ENCODE data around the gene FRMD3.

FRMD3 gene

DNA sequence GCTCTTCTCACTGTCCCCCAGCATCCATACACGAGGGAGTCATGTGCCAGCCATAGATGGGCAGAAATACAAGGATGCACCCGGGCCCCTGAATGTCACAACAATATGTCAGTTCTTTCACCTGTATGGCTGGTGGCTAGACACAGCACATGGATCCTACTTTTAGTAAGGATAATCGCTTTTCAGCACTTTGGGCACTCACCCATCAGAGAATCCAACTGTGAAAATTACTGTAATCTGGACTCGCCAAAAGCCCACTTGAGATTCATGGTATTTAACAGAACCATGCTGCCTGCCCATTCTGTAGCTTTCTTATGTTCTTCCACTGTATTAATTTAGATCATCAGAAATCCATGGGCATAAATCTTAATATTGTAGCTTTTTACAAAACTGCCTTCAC lies 124.8 kb downstream of the FRMD3 start:
- H3K4me1 ChIP-seq (ENCODE audit: control insufficient read depth, insufficient read depth, low read length, poor library complexity, severe bottlenecking): no peaks in the 10 kb centered on the region
- no peaks in the 10 kb centered on the region for H3K36me3 ChIP-seq (ENCODE audit: control insufficient read depth, insufficient read depth, low read length)
- H3K27ac ChIP-seq (ENCODE audit: insufficient read depth, low read length, poor library complexity, severe bottlenecking): no peak overlapping the region
- no peak overlapping the region for H3K4me3 ChIP-seq (ENCODE audit: insufficient read depth, low read depth, low read length, poor library complexity, severe bottlenecking)
- no peaks in the 10 kb centered on the region for H3K9me3 ChIP-seq (ENCODE audit: control insufficient read depth, low read length)
- no peaks in the 10 kb centered on the region for H3K27me3 ChIP-seq (replicated peaks; ENCODE audit: control insufficient read depth, insufficient read depth, low read length, poor library complexity, severe bottlenecking)
- no peak for DNase-seq

DNA sequence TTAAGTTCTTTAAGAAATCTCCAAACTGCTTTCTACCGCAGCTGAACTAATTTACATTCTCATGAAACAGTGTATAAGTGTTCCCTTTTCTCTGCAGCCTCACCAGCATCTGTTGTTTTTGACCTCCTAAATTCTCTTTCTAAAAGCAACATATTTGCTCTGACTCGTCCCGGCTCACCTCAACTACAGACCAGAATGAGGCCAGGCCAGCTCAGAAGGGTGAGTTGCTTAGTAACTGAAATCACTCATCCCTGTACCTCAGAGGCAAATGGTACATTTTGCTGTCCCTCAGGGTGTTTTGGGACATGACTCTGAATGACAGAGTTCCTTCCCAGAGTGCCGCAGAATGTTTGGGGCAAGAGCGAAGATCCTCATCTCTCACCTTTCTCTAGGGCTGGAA lies 127.5 kb downstream of the FRMD3 start:
- no peak overlapping the region for H3K4me3 ChIP-seq (ENCODE audit: insufficient read depth, low read depth, low read length, poor library complexity, severe bottlenecking)
- no peaks in the 10 kb centered on the region for H3K9me3 ChIP-seq (ENCODE audit: control insufficient read depth, low read length)
- no peak for DNase-seq
- no peaks in the 10 kb centered on the region for H3K36me3 ChIP-seq (ENCODE audit: control insufficient read depth, insufficient read depth, low read length)
- no peaks in the 10 kb centered on the region for H3K4me1 ChIP-seq (ENCODE audit: control insufficient read depth, insufficient read depth, low read length, poor library complexity, severe bottlenecking)
- H3K27ac ChIP-seq (ENCODE audit: insufficient read depth, low read length, poor library complexity, severe bottlenecking): no peak overlapping the region
- H3K27me3 ChIP-seq (replicated peaks; ENCODE audit: control insufficient read depth, insufficient read depth, low read length, poor library complexity, severe bottlenecking): no peaks in the 10 kb centered on the region

DNA sequence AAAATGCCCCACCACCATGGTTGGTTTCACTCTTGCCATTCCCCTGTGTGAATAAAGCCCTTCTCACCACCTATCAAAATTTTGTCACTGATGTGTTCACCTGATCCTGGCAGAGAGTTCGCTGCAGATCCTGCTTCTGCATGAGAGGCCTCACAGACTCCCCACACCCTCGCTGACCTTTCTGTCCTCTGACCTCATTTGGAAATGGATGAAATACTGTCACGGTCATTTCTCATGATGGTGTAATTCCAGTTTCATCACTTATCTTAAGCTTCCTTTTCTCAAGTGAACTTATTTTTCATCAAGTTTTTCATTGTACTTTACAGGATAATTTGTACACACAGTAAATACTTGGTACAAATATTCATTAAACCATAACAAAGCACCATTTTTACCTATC lies 131.3 kb downstream of the FRMD3 start:
- no peak for DNase-seq
- no peak overlapping the region for H3K4me3 ChIP-seq (ENCODE audit: insufficient read depth, low read depth, low read length, poor library complexity, severe bottlenecking)

DNA sequence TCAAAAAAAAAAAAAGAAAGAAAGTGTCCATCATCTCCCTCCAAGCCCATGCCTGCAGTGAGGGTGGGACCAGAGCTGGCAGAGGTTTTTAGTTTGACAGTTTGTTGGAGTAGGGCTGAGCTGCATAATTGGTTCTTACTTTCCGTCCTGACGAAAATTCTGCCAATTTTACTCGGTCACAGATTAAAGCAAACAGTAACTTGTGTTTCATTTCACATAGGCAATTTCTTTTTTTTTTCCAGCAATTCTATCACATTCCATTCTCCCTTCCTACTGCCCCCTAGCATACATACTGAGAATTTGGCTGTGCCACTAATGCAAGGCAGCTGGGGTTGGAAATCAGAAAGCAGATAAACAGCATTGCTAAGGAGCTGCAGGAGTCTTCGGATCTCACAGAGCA lies 132.4 kb downstream of the FRMD3 start:
- H3K27me3 ChIP-seq (replicated peaks; ENCODE audit: control insufficient read depth, insufficient read depth, low read length, poor library complexity, severe bottlenecking): no peaks in the 10 kb centered on the region
- H3K36me3 ChIP-seq (ENCODE audit: control insufficient read depth, insufficient read depth, low read length): no peaks in the 10 kb centered on the region
- no peaks in the 10 kb centered on the region for H3K9me3 ChIP-seq (ENCODE audit: control insufficient read depth, low read length)
- H3K4me3 ChIP-seq (ENCODE audit: insufficient read depth, low read depth, low read length, poor library complexity, severe bottlenecking): no peak overlapping the region
- no peak for DNase-seq
- H3K4me1 ChIP-seq (ENCODE audit: control insufficient read depth, insufficient read depth, low read length, poor library complexity, severe bottlenecking): no peaks in the 10 kb centered on the region
- H3K27ac ChIP-seq (ENCODE audit: insufficient read depth, low read length, poor library complexity, severe bottlenecking): no peak overlapping the region

More for the DNA sequence above, 131.3 kb downstream of the FRMD3 start:
- H3K36me3 ChIP-seq (ENCODE audit: control insufficient read depth, insufficient read depth, low read length): no peaks in the 10 kb centered on the region
- no peaks in the 10 kb centered on the region for H3K9me3 ChIP-seq (ENCODE audit: control insufficient read depth, low read length)
- H3K27me3 ChIP-seq (replicated peaks; ENCODE audit: control insufficient read depth, insufficient read depth, low read length, poor library complexity, severe bottlenecking): no peaks in the 10 kb centered on the region
- no peak overlapping the region for H3K27ac ChIP-seq (ENCODE audit: insufficient read depth, low read length, poor library complexity, severe bottlenecking)
- H3K4me1 ChIP-seq (ENCODE audit: control insufficient read depth, insufficient read depth, low read length, poor library complexity, severe bottlenecking): no peaks in the 10 kb centered on the region

DNA sequence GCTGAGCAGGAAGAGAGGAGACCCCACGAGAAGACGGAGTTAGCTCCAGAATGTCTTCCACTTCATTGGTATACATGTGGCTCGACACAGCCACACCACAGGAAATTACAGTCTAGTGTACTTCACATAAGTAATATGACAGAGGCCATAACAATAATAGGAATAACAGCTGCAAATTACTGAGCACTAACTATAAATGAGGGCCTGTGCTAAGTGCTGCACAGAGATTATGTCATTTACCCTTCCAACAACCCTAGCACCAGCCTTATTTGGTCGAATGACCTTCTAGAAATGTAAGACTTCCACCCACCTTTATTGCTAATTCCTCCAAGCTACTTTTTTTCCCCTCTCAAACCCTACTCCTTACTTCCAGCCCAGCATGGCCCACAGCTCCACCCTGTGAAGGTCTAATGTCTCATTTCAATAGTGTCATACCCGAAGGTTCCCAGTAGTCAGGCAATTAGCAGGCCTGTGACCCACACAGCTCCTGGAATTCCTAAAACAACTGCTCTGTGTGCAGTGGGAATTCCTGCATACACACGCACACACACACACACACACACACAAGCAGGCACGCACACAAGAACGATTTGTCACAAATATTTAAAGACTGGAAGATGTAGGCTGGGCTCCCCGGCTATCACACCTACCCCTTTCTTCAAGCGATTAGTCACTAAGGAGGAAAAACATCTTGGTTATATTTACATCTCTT lies 134.5 kb downstream of the FRMD3 start:
- no peaks in the 10 kb centered on the region for H3K36me3 ChIP-seq (ENCODE audit: control insufficient read depth, insufficient read depth, low read length)
- no peaks in the 10 kb centered on the region for H3K27me3 ChIP-seq (replicated peaks; ENCODE audit: control insufficient read depth, insufficient read depth, low read length, poor library complexity, severe bottlenecking)
- H3K9me3 ChIP-seq (ENCODE audit: control insufficient read depth, low read length): no peaks in the 10 kb centered on the region
- H3K4me1 ChIP-seq (ENCODE audit: control insufficient read depth, insufficient read depth, low read length, poor library complexity, severe bottlenecking): no peaks in the 10 kb centered on the region
- no peak overlapping the region for H3K27ac ChIP-seq (ENCODE audit: insufficient read depth, low read length, poor library complexity, severe bottlenecking)
- no peak overlapping the region for H3K4me3 ChIP-seq (ENCODE audit: insufficient read depth, low read depth, low read length, poor library complexity, severe bottlenecking)
- DNase-seq: no peak

DNA sequence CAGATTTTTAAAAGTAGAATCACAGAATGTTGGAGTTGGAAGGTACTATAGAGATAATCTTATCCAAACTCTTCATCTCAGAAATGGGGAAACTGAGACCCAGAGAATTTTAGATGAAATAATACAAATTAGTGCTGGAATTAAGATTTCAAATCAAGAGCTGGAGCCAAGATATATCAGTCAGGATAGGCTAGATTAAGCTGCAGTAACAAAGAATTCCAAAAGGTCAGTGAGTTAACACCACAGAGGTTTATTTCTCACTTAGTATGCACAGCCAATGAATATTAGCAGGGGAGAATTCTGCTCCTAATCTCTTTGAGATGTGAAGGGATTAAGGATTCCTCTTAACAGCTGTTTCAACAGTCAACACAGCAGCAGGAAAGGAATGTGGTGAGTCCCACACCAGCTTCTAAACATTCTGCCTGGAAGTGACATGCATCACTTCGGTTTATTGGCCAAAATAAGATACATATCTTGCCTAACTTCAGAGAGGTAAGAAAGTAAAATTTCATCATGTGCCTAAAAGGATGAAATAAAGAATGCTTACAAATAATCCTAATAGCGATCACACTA lies 136.8 kb downstream of the FRMD3 start:
- DNase-seq: no peak
- H3K4me1 ChIP-seq (ENCODE audit: control insufficient read depth, insufficient read depth, low read length, poor library complexity, severe bottlenecking): no peaks in the 10 kb centered on the region

DNA sequence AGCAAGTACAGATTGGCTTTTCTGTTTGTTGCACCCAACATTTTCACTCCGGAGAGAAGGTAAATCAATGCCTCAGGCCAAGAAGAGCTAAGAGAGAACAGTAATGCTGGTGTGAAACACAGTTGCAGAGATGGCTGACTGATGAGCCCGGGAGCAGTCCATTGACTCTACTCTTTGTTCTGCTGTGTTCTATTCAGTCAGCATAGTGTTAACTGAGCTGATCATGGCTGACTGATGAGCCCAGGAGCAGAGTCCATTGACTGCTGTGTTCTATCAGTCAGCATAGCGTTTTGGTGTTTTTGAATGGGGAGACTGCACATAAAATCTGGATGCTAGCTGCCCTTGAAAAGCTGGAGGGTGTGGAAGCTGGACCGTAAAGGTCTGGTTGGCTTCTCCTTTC lies 141.4 kb downstream of the FRMD3 start:
- Histone ChIP-seq H3K36me3 (ENCODE audit: control insufficient read depth, insufficient read depth, low read length) (no peaks in the 10 kb centered on the region), H3K4me1 (ENCODE audit: control insufficient read depth, insufficient read depth, low read length, poor library complexity, severe bottlenecking) (no peaks in the 10 kb centered on the region), H3K27me3 (replicated peaks; ENCODE audit: control insufficient read depth, insufficient read depth, low read length, poor library complexity, severe bottlenecking) (no peaks in the 10 kb centered on the region), H3K27ac (ENCODE audit: insufficient read depth, low read length, poor library complexity, severe bottlenecking) (no peak overlapping the region), H3K4me3 (ENCODE audit: insufficient read depth, low read depth, low read length, poor library complexity, severe bottlenecking) (no peak overlapping the region), H3K9me3 (ENCODE audit: control insufficient read depth, low read length) (no peaks in the 10 kb centered on the region)
- DNase-seq: no peak

More for the DNA sequence above, 136.8 kb downstream of the FRMD3 start:
- H3K27ac ChIP-seq (ENCODE audit: insufficient read depth, low read length, poor library complexity, severe bottlenecking): no peak overlapping the region
- H3K36me3 ChIP-seq (ENCODE audit: control insufficient read depth, insufficient read depth, low read length): no peaks in the 10 kb centered on the region
- no peaks in the 10 kb centered on the region for H3K9me3 ChIP-seq (ENCODE audit: control insufficient read depth, low read length)
- no peaks in the 10 kb centered on the region for H3K27me3 ChIP-seq (replicated peaks; ENCODE audit: control insufficient read depth, insufficient read depth, low read length, poor library complexity, severe bottlenecking)
- H3K4me3 ChIP-seq (ENCODE audit: insufficient read depth, low read depth, low read length, poor library complexity, severe bottlenecking): no peak overlapping the region

DNA sequence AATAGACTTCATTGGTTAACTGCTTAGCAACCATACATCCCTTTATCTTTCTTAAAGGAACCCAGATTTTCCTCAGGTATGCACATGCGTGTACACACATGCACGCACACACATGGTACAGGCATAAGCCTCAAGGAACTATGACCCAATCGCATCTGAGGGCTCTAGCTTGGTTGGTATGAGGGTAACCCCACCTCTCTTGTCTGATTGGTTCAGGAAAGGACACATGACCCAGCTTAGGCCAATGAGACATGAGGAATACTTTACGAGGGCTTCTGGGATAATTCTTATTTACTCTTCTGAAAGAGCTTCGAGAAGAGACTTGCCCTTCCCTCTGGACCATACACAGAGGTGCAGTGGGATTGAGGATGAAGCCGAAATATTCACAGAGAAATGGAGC lies 141.9 kb downstream of the FRMD3 start:
- H3K4me3 ChIP-seq (ENCODE audit: insufficient read depth, low read depth, low read length, poor library complexity, severe bottlenecking): no peak overlapping the region
- H3K27me3 ChIP-seq (replicated peaks; ENCODE audit: control insufficient read depth, insufficient read depth, low read length, poor library complexity, severe bottlenecking): no peaks in the 10 kb centered on the region
- no peak overlapping the region for H3K27ac ChIP-seq (ENCODE audit: insufficient read depth, low read length, poor library complexity, severe bottlenecking)
- H3K9me3 ChIP-seq (ENCODE audit: control insufficient read depth, low read length): no peaks in the 10 kb centered on the region
- DNase-seq: no peak
- H3K36me3 ChIP-seq (ENCODE audit: control insufficient read depth, insufficient read depth, low read length): no peaks in the 10 kb centered on the region
- no peaks in the 10 kb centered on the region for H3K4me1 ChIP-seq (ENCODE audit: control insufficient read depth, insufficient read depth, low read length, poor library complexity, severe bottlenecking)

DNA sequence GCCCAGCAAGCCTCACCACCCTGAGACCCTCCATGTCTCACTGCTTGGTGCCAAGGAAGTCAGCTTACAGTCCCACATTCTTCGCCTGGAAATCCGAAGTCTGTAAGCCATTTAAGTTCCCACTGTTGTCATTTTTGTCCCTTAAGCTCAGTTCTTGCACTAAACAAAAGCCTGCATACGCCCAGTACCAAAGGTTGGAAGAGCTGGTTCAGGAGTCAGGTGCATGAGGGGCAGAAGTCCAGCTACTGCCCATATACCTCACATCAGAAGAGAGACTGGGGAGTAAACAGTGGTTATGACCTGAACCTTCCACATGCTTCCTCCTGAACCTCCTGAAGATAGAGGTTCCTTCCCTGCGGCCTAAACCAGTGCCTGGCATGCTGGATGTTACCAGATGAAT lies 146.0 kb downstream of the FRMD3 start:
- Histone ChIP-seq H3K4me3 (ENCODE audit: insufficient read depth, low read depth, low read length, poor library complexity, severe bottlenecking) (no peak overlapping the region), H3K27ac (ENCODE audit: insufficient read depth, low read length, poor library complexity, severe bottlenecking) (no peak overlapping the region)

DNA sequence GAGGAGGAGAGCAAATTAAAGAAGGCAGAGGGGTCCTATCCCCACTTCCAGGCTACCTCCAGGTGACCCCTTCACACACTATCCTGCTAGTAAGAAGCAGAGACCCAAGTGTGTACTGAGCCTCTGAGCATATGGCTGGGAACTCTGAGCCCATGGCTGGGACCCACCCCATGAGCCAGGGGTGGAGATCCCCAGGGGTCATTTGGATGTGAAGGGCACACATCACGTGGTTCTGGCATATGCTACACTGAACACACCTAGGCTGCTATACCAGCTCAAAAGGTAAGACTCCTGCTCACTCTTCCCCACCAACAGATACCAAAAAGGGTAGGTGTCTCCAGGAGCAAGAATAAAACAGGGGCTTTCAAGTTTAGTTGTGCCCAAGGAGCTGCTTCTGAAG lies 149.9 kb downstream of the FRMD3 start:
- no peak overlapping the region for H3K27ac ChIP-seq (ENCODE audit: insufficient read depth, low read length, poor library complexity, severe bottlenecking)
- H3K4me3 ChIP-seq (ENCODE audit: insufficient read depth, low read depth, low read length, poor library complexity, severe bottlenecking): no peak overlapping the region
- H3K36me3 ChIP-seq (ENCODE audit: control insufficient read depth, insufficient read depth, low read length): no peaks in the 10 kb centered on the region
- no peak for DNase-seq
- no peaks in the 10 kb centered on the region for H3K9me3 ChIP-seq (ENCODE audit: control insufficient read depth, low read length)
- no peaks in the 10 kb centered on the region for H3K27me3 ChIP-seq (replicated peaks; ENCODE audit: control insufficient read depth, insufficient read depth, low read length, poor library complexity, severe bottlenecking)
- no peaks in the 10 kb centered on the region for H3K4me1 ChIP-seq (ENCODE audit: control insufficient read depth, insufficient read depth, low read length, poor library complexity, severe bottlenecking)

More for the DNA sequence above, 146.0 kb downstream of the FRMD3 start:
- Histone ChIP-seq H3K4me1 (ENCODE audit: control insufficient read depth, insufficient read depth, low read length, poor library complexity, severe bottlenecking) (no peaks in the 10 kb centered on the region), H3K36me3 (ENCODE audit: control insufficient read depth, insufficient read depth, low read length) (no peaks in the 10 kb centered on the region), H3K9me3 (ENCODE audit: control insufficient read depth, low read length) (no peaks in the 10 kb centered on the region), H3K27me3 (replicated peaks; ENCODE audit: control insufficient read depth, insufficient read depth, low read length, poor library complexity, severe bottlenecking) (no peaks in the 10 kb centered on the region)
- DNase-seq: no peak
